Suprapubic skin (tissue), 4 donors: ENCODE data around the gene MADD.

Experiments used
- POLR2A ChIP-seq, 2 donors: fragments of 450-650 bp; IDR thresholded peaks; one replicate each; pipeline ENCODE4 v1.6.1; 2017; ENCODE audit warnings: antibody characterized with exemption in 2 of 2, mild to moderate bottlenecking in 2 of 2, moderate library complexity in 2 of 2
- POLR2AphosphoS5 ChIP-seq, 3 donors: sonication (generic); formaldehyde crosslinking; IDR thresholded peaks; one replicate each; pipeline ENCODE4 v1.6.1; 2017; ENCODE audit warnings: antibody characterized with exemption in 3 of 3

DNA sequence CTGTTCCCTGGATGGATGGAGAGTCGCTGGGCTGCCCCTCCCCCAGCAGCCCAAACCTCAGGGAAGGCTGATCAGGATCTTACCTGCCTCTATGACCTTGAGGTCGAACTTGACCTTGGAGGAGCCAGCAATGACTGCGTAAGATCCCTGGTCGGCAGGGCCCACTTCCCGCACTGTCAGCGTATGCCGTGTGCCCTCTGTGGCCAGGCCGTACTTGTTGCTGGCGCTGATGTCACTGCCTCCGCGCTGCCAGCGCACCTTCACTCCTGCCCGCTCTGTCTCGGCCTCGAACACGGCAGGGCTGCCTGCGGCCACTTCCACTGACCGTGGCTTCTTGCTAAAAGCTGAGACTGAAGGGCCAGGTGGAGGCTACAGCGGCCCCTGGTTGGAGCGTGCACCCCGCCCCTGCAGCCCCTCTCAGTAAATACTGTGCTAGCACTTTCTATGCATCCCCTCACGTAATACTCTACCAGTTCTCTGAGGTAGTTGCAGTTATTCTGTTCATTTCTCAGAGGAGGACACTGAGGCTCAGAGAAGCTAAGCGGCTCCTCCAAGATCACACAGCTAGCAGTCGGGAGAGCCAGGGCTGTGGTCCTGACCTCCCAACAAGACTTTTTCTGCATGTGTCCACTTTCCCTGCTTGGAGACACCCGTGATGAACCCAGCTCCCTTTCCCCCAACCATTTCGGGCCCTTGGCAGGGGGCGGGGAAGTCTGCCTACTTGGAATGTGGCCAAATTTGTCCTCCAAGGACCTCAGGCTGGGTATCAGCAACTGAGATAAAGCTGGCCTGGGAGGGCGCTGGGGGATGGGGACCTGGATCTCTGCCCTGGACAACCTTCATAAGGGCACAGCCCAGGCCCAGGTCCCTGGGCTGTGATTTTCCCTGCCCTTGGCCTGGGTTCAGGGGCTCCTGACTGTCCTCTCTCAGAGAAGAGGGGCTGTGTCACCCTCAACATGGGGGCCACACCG is 81.5 kb downstream of the MADD start:
- no peak for TF ChIP-seq POLR2A (IDR thresholded peaks at IDR 0.05)
- TF ChIP-seq POLR2AphosphoS5 (IDR thresholded peaks at IDR 0.05): no peak
